ENCODE measurements around the gene GAS7. TPM values are rescaled to one million over a fixed set of nuclear protein-coding genes. Genes with fewer than 3 reads are reported as not detected.

Gene GAS7
- total and polyA plus RNA-seq, 9 donors, result 7.1 to 48.0 (median 24.2) TPM

- no peaks in the 10 kb centered on the region for H3K27me3 ChIP-seq
- H3K9me3 ChIP-seq, result no peaks in the 10 kb centered on the region
- WGBS, 3 donors, result 83 to 94% (median 91%) methylated on average over 19 of the region's 19 CpGs
- intact Hi-C loops (cut with DNase I), result loop anchor here in 1 of 4 donors (10.0 kb wide), 1 partner anchor 697 kb away; no protein-coding TSS in a partner anchor
- no peaks in the 10 kb centered on the region for H3K36me3 ChIP-seq
- H3K27ac ChIP-seq, result no peak overlapping the region
- TF ChIP-seq EP300 (IDR thresholded peaks at IDR 0.05) (no peak), CTCF (IDR thresholded peaks at IDR 0.05) (no peak), POLR2A (IDR thresholded peaks at IDR 0.05) (no peak)
- no peaks in the 10 kb centered on the region for H3K4me1 ChIP-seq (ENCODE audit: insufficient read depth)
- H3K4me3 ChIP-seq, result no peak overlapping the region
- DNase-seq, result no peak
Measured at GRCh38 chr17:9917801-9918200, 280.6 kb downstream of the GAS7 start.

DNA sequence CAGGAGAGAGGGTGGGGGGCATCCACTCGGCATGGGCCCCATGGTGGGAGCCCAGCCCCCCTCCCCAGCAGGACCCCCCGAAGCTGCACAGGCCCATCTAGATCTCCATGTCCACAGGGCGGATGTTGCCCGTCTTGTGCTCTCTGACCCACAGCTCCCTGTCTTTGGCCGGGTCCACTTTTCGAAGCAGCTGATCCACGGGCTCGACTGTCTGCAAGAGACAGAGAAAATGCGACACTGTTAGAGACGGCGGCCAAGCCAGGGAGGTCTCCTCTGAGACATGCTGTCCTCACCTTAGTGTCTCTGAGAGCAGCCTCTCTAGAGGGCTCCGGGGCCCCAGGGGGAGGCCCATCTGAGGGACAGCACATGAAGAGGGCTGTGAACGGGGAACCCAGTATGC is 281.3 kb downstream of the GAS7 start:
- TF ChIP-seq POLR2A (IDR thresholded peaks at IDR 0.05) (no peak), CTCF (IDR thresholded peaks at IDR 0.05) (no peak), EP300 (IDR thresholded peaks at IDR 0.05) (no peak)
- 89 to 93% (median 89%) methylated on average over 13 of the region's 13 CpGs for WGBS, 3 donors
- H3K27ac ChIP-seq, result no peak overlapping the region
- intact Hi-C loops (cut with DNase I), result loop anchor here in 1 of 4 donors (10.0 kb wide), 1 partner anchor 698 kb away; no protein-coding TSS in a partner anchor
- no peak overlapping the region for H3K4me3 ChIP-seq
- H3K27me3 ChIP-seq, result no peaks in the 10 kb centered on the region
- DNase-seq, result no peak
- no peaks in the 10 kb centered on the region for H3K4me1 ChIP-seq (ENCODE audit: insufficient read depth)
- no peaks in the 10 kb centered on the region for H3K9me3 ChIP-seq
- H3K36me3 ChIP-seq, result no peaks in the 10 kb centered on the region

DNA sequence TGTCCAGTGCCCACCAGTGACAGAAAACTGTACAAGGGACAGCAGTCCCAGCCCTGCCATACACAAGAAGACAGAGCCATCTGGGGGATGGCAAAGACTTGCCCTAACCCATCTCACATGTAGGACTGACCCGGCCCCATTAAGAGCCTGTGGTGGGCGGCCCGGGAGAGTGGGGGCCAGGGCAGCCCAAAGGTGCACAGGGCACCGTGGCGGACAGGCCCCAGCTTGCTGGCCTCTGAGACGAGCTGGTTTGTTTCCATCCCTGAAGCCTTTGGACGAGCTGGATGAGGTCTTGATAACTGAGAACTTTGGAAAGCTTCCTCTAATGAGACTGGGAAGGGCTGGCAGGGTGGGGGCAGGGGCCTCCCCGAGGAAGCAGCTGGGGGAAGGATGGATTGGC is 282.3 kb downstream of the GAS7 start:
- WGBS, 3 donors, result 77 to 82% (median 81%) methylated on average over 8 of the region's 8 CpGs
- no peaks in the 10 kb centered on the region for H3K9me3 ChIP-seq
- H3K4me1 ChIP-seq (ENCODE audit: insufficient read depth), result no peaks in the 10 kb centered on the region
- no peaks in the 10 kb centered on the region for H3K27me3 ChIP-seq
- DNase-seq, result no peak
- H3K4me3 ChIP-seq, result no peak overlapping the region
- no peaks in the 10 kb centered on the region for H3K36me3 ChIP-seq
- intact Hi-C loops (cut with DNase I), result loop anchor here in 1 of 4 donors (10.0 kb wide), 1 partner anchor 699 kb away; no protein-coding TSS in a partner anchor
- H3K27ac ChIP-seq, result no peak overlapping the region
- TF ChIP-seq POLR2A (IDR thresholded peaks at IDR 0.05) (no peak), CTCF (IDR thresholded peaks at IDR 0.05) (no peak), EP300 (IDR thresholded peaks at IDR 0.05) (no peak)

DNA sequence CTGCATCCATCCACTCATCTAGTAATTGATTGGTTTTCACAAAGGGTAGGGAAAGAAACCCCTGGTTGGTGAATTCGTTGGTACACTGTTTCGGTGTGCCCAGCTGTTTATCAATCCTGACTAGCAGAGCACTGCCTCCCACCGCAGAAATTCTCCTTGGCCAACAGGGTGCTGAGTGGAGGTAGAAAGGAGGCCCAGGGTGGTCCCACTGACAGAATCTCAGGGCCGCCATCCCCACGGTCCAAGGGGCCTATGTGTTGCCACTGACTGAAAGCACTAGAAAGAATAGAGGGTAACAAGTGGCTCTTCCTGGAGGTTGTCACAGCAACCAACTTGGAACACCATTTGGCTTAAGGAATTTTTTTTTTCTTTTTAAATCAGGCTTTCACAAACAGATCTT is 284.9 kb downstream of the GAS7 start:
- H3K9me3 ChIP-seq, result no peaks in the 10 kb centered on the region
- intact Hi-C loops (cut with DNase I), result loop anchor here in 1 of 4 donors (10.0 kb wide), 1 partner anchor 701 kb away; no protein-coding TSS in a partner anchor
- no peak overlapping the region for H3K4me3 ChIP-seq
- no peaks in the 10 kb centered on the region for H3K36me3 ChIP-seq
- no peak for TF ChIP-seq EP300 (IDR thresholded peaks at IDR 0.05)
- no peak for TF ChIP-seq CTCF (IDR thresholded peaks at IDR 0.05)
- TF ChIP-seq POLR2A (IDR thresholded peaks at IDR 0.05), result no peak
- H3K27ac ChIP-seq, result no peak overlapping the region
- no peaks in the 10 kb centered on the region for H3K4me1 ChIP-seq (ENCODE audit: insufficient read depth)
- 91 to 97% (median 93%) methylated on average over 5 of the region's 5 CpGs for WGBS, 3 donors
- no peak for DNase-seq
- no peaks in the 10 kb centered on the region for H3K27me3 ChIP-seq
